ENCODE results near the gene GPR160.

GRCh38 chr3:170117134-170117533 lies 79.3 kb downstream of the GPR160 start:
- TF ChIP-seq POLR2AphosphoS5 (IDR thresholded peaks at IDR 0.05; ENCODE audit: low read depth) = no peak
- no peak for TF ChIP-seq CTCF (IDR thresholded peaks at IDR 0.05; ENCODE audit: insufficient read depth, low read length)
